Measurements from ENCODE around the gene URB1.

GRCh38 chr21:32371913-32372314 is 20.9 kb downstream of the URB1 start:
- no peak for TF ChIP-seq CTCF (IDR thresholded peaks at IDR 0.05 in 4 of 5, conservative IDR thresholded peaks at IDR 0.05 in 1 of 5)
- TF ChIP-seq POLR2A (IDR thresholded peaks at IDR 0.05), result no peak

Data from gastrocnemius medialis (tissue), 4 donors.